Smooth muscle cell (in vitro differentiated cells): ENCODE data around the gene ARHGEF26. TPM values are rescaled to one million over a fixed set of nuclear protein-coding genes. Genes with fewer than 3 reads are reported as not detected.

Source experiments
- DNase-seq: peaks from one replicate; lab custom pipeline; 2025; ENCODE audit not compliant: unreplicated experiment; lab: John Stamatoyannopoulos, UW
- H2AFZ ChIP-seq: fragments of 200-600 bp; sonication (generic); 2 replicates; pipeline ENCODE4 v1.6.0; 2016; ENCODE audit warnings: antibody characterized with exemption, low read depth, mild to moderate bottlenecking
- H3F3A ChIP-seq: fragments of 200-600 bp; sonication (generic); 2 replicates; pipeline ENCODE4 v1.6.0; 2017; ENCODE audit warnings: antibody characterized with exemption, low read depth
- H3K27ac ChIP-seq: fragments of 200-600 bp; sonication (generic); 2 replicates; pipeline ENCODE4 v1.5.1; 2016; ENCODE audit warnings: low read depth, mild to moderate bottlenecking
- H3K27me3 ChIP-seq: fragments of 200-600 bp; sonication (generic); 2 replicates; pipeline ENCODE4 v1.6.1; 2016; ENCODE audit warnings: low read depth, mild to moderate bottlenecking
- H3K36me3 ChIP-seq: fragments of 200-600 bp; sonication (generic); 2 replicates; pipeline ENCODE4 v1.5.1; 2016; ENCODE audit warnings: low read depth
- H3K4me1 ChIP-seq: fragments of 200-600 bp; sonication (generic); 2 replicates; pipeline ENCODE4 v1.5.1; 2016; ENCODE audit warnings: low read depth
- H3K4me2 ChIP-seq: fragments of 200-600 bp; sonication (generic); 2 replicates; pipeline ENCODE4 v1.6.0; 2016; ENCODE audit warnings: mild to moderate bottlenecking
- H3K4me3 ChIP-seq: fragments of 200-600 bp; sonication (generic); 2 replicates; pipeline ENCODE4 v1.5.1; 2016; ENCODE audit warnings: mild to moderate bottlenecking
- H3K79me2 ChIP-seq: fragments of 200-600 bp; sonication (generic); 2 replicates; pipeline ENCODE4 v1.6.0; 2016; ENCODE audit warnings: low read depth, mild to moderate bottlenecking
- H3K9ac ChIP-seq: fragments of 200-600 bp; sonication (generic); 2 replicates; pipeline ENCODE4 v1.6.0; 2016; ENCODE audit warnings: low read depth
- H3K9me3 ChIP-seq: fragments of 200-600 bp; sonication (generic); replicated peaks from 2 replicates; pipeline ENCODE4 v1.5.1; 2016; ENCODE audit warnings: low read depth
- H4K20me1 ChIP-seq: fragments of 200-600 bp; sonication (generic); 2 replicates; pipeline ENCODE4 v1.6.0; 2016; ENCODE audit warnings: low read depth
- CTCF ChIP-seq: fragments of 200-600 bp; sonication (generic); IDR thresholded peaks from 2 replicates; pipeline ENCODE4 v1.5.1; 2017; ENCODE audit warnings: borderline replicate concordance, mild to moderate bottlenecking, antibody characterized with exemption; ENCODE audit not compliant: insufficient read depth, poor library complexity, severe bottlenecking
- WGBS: methylation state at CpG from one replicate; pipeline ENCODE4 v1.1.7; 2016; ENCODE audit warnings: low lambda C conversion rate; 5-methylcytosine and 5-hydroxymethylcytosine counted together
- polyA plus RNA-seq: library from polyadenylated mRNA; unstranded; fragments of >200 nt; fragmentation: Nextera tagmentation; extraction: Ambion mirVana; gene quantifications from 2 replicates; pipeline ENCODE4 v1.2.1, GENCODE V29; 2016
- total RNA-seq: library from RNA; depleted of rRNA; stranded (reverse); fragments of >200 nt; gene quantifications from 2 replicates; pipeline ENCODE4 v1.2.3, GENCODE V29; 2014

Gene ARHGEF26
- total and polyA plus RNA-seq, 2 experiments from 2014 or later: 0.83 to 1.4 TPM

GRCh38 chr3:154123906-154124305 lies 2.7 kb downstream of the ARHGEF26 start:
- Histone ChIP-seq H4K20me1 (no peaks in the 10 kb centered on the region), H3K4me1 (no peaks in the 10 kb centered on the region), H3K4me3 (peak overlapping the region; percentile 81), H3K27me3 (peaks cover 9% of the 10 kb centered on the region), H3F3A (no peaks in the 10 kb centered on the region), H3K4me2 (peak overlapping the region; percentile 85), H3K9me3 (no peaks in the 10 kb centered on the region), H3K36me3 (no peaks in the 10 kb centered on the region), H3K27ac (no peak overlapping the region), H3K79me2 (no peaks in the 10 kb centered on the region), H3K9ac (no peak overlapping the region), H2AFZ (no peak overlapping the region)
- DNase-seq: no peak
- 49% methylated on average over 3 of the region's 3 CpGs for WGBS
- no peak for TF ChIP-seq CTCF

- no peaks in the 10 kb centered on the region for H4K20me1 ChIP-seq
- H3K4me3 ChIP-seq: peak overlapping the region; percentile 81
- no peak overlapping the region for H3K27ac ChIP-seq
- H3K9me3 ChIP-seq: no peaks in the 10 kb centered on the region
- no peak for TF ChIP-seq CTCF
- no peaks in the 10 kb centered on the region for H3K4me1 ChIP-seq
- H3K79me2 ChIP-seq: no peaks in the 10 kb centered on the region
- DNase-seq: no peak
- H2AFZ ChIP-seq: no peak overlapping the region
- no peak overlapping the region for H3K4me2 ChIP-seq
- H3F3A ChIP-seq: no peaks in the 10 kb centered on the region
- no peak overlapping the region for H3K9ac ChIP-seq
- no peaks in the 10 kb centered on the region for H3K36me3 ChIP-seq
- WGBS: 93% methylated on average over 2 of the region's 2 CpGs
- H3K27me3 ChIP-seq: peaks cover 2% of the 10 kb centered on the region
Measured at GRCh38 chr3:154125378-154126030, 4.3 kb downstream of the ARHGEF26 start.

GRCh38 chr3:154126651-154127050 lies 5.5 kb downstream of the ARHGEF26 start:
- no peaks in the 10 kb centered on the region for H3K9me3 ChIP-seq
- DNase-seq: no peak
- H3F3A ChIP-seq: no peaks in the 10 kb centered on the region
- 89% methylated on average over 2 of the region's 2 CpGs for WGBS
- H3K9ac ChIP-seq: no peak overlapping the region
- H3K27ac ChIP-seq: no peak overlapping the region
- no peak for TF ChIP-seq CTCF
- no peaks in the 10 kb centered on the region for H3K4me1 ChIP-seq
- H3K27me3 ChIP-seq: no peaks in the 10 kb centered on the region
- no peak overlapping the region for H3K4me2 ChIP-seq
- no peak overlapping the region for H3K4me3 ChIP-seq
- H3K36me3 ChIP-seq: no peaks in the 10 kb centered on the region
- no peak overlapping the region for H2AFZ ChIP-seq
- no peaks in the 10 kb centered on the region for H4K20me1 ChIP-seq
- no peaks in the 10 kb centered on the region for H3K79me2 ChIP-seq

GRCh38 chr3:154129625-154130024 lies 8.4 kb downstream of the ARHGEF26 start:
- no peaks in the 10 kb centered on the region for H3K79me2 ChIP-seq
- no peaks in the 10 kb centered on the region for H3K4me1 ChIP-seq
- no peaks in the 10 kb centered on the region for H3K9me3 ChIP-seq
- no peaks in the 10 kb centered on the region for H4K20me1 ChIP-seq
- no peaks in the 10 kb centered on the region for H3F3A ChIP-seq
- H3K4me3 ChIP-seq: no peak overlapping the region
- 94% methylated on average over 4 of the region's 4 CpGs for WGBS
- no peak overlapping the region for H3K4me2 ChIP-seq
- no peak overlapping the region for H3K9ac ChIP-seq
- H3K27me3 ChIP-seq: no peaks in the 10 kb centered on the region
- no peaks in the 10 kb centered on the region for H3K36me3 ChIP-seq
- no peak for DNase-seq
- no peak overlapping the region for H2AFZ ChIP-seq
- no peak for TF ChIP-seq CTCF
- no peak overlapping the region for H3K27ac ChIP-seq
